MM.1S (cell line): ENCODE data around the gene MED7.

Experiments
- DNase-seq: peaks from one replicate; pipeline ENCODE4 v3.0.0-alpha.2; 2015
- H2AFZ ChIP-seq: fragments of 300-600 bp; sonication (generic); 2 replicates; pipeline ENCODE4 v1.6.0; 2016; ENCODE audit warnings: antibody characterized with exemption, low read length
- H3F3A ChIP-seq: fragments of 300-600 bp; sonication (generic); 2 replicates; pipeline ENCODE4 v1.6.1; 2016; ENCODE audit warnings: mild to moderate bottlenecking, antibody characterized with exemption, low read length, moderate library complexity, mixed read lengths; ENCODE audit not compliant: insufficient read depth
- H3K27ac ChIP-seq: fragments of 300-600 bp; sonication (generic); 2 replicates; pipeline ENCODE4 v1.5.1; 2016; ENCODE audit warnings: mild to moderate bottlenecking, low read length
- H3K27me3 ChIP-seq: fragments of 300-600 bp; sonication (generic); replicated peaks from 2 replicates; pipeline ENCODE4 v1.6.0; 2016; ENCODE audit warnings: low read length; ENCODE audit not compliant: insufficient read depth
- H3K36me3 ChIP-seq: fragments of 300-600 bp; sonication (generic); replicated peaks from 2 replicates; pipeline ENCODE4 v1.6.1; 2016; ENCODE audit warnings: mild to moderate bottlenecking, low read length, mixed read lengths; ENCODE audit not compliant: insufficient read depth
- H3K4me1 ChIP-seq: fragments of 300-600 bp; sonication (generic); 2 replicates; pipeline ENCODE4 v1.6.1; 2016; ENCODE audit warnings: low read length, mixed read lengths
- H3K4me2 ChIP-seq: fragments of 300-600 bp; sonication (generic); 2 replicates; pipeline ENCODE4 v1.6.0; 2016; ENCODE audit warnings: low read depth, low read length
- H3K4me3 ChIP-seq: fragments of 300-600 bp; sonication (generic); 2 replicates; pipeline ENCODE4 v1.5.1; 2016; ENCODE audit warnings: low read length, mixed read lengths
- H3K79me2 ChIP-seq: fragments of 300-600 bp; sonication (generic); 2 replicates; pipeline ENCODE4 v1.6.1; 2016; ENCODE audit warnings: mixed run types, low read length, mixed read lengths
- H3K9ac ChIP-seq: fragments of 300-600 bp; sonication (generic); 2 replicates; pipeline ENCODE4 v1.6.1; 2016; ENCODE audit warnings: low read length, mixed read lengths
- H3K9me2 ChIP-seq: fragments of 300-600 bp; sonication (generic); replicated peaks from 2 replicates; pipeline ENCODE4 v1.6.1; 2016; ENCODE audit warnings: mild to moderate bottlenecking, low read length, mixed read lengths; ENCODE audit not compliant: insufficient read depth
- H3K9me3 ChIP-seq: fragments of 300-600 bp; sonication (generic); replicated peaks from 2 replicates; pipeline ENCODE4 v1.6.1; 2016; ENCODE audit warnings: mild to moderate bottlenecking, low read length, mixed read lengths; ENCODE audit not compliant: insufficient read depth
- H4K20me1 ChIP-seq: fragments of 300-600 bp; sonication (generic); 2 replicates; pipeline ENCODE4 v1.6.1; 2016; ENCODE audit warnings: mild to moderate bottlenecking, low read length, moderate library complexity, mixed read lengths; ENCODE audit not compliant: insufficient read depth
- CTCF ChIP-seq: fragments of 300-600 bp; sonication (generic); IDR thresholded peaks from 2 replicates; pipeline ENCODE4 v1.5.1; 2016; ENCODE audit warnings: antibody characterized with exemption, low read length, mixed read lengths
- EZH2 ChIP-seq: fragments of 300-600 bp; sonication (generic); optimal IDR thresholded peaks from 2 replicates; pipeline ENCODE3; 2017; ENCODE audit warnings: low read depth, mild to moderate bottlenecking, antibody characterized with exemption, low read length, mixed read lengths
- EZH2phosphoT487 ChIP-seq: fragments of 300-600 bp; sonication (generic); IDR thresholded peaks from 2 replicates; pipeline ENCODE4 v1.6.1; 2018; ENCODE audit warnings: antibody characterized with exemption, low read length

The MED7 gene

GRCh38 chr5:157165261-157165660, 22.6 kb upstream of the MED7 start:
- Histone ChIP-seq H3K27ac (no peak overlapping the region), H3K4me2 (no peak overlapping the region), H3K79me2 (no peaks in the 10 kb centered on the region), H3K4me3 (no peak overlapping the region), H3F3A (peaks cover 11% of the 10 kb centered on the region), H2AFZ (no peak overlapping the region), H4K20me1 (no peaks in the 10 kb centered on the region), H3K27me3 (no peaks in the 10 kb centered on the region), H3K9ac (no peak overlapping the region), H3K9me3 (no peaks in the 10 kb centered on the region), H3K36me3 (no peaks in the 10 kb centered on the region), H3K4me1 (peaks cover 25% of the 10 kb centered on the region), H3K9me2 (no peaks in the 10 kb centered on the region)
- TF ChIP-seq EZH2phosphoT487, result no peak
- TF ChIP-seq EZH2, result no peak
- TF ChIP-seq CTCF, result no peak
- DNase-seq, result no peak

GRCh38 chr5:157164521-157164920, 21.9 kb upstream of the MED7 start:
- Histone ChIP-seq H3K9me3 (no peaks in the 10 kb centered on the region), H3K79me2 (no peaks in the 10 kb centered on the region), H3K27me3 (no peaks in the 10 kb centered on the region), H3F3A (peaks cover 11% of the 10 kb centered on the region), H2AFZ (no peak overlapping the region), H3K9me2 (no peaks in the 10 kb centered on the region), H3K36me3 (no peaks in the 10 kb centered on the region), H3K4me1 (peaks cover 25% of the 10 kb centered on the region), H3K4me3 (no peak overlapping the region), H3K4me2 (no peak overlapping the region), H3K27ac (no peak overlapping the region), H4K20me1 (no peaks in the 10 kb centered on the region), H3K9ac (no peak overlapping the region)
- TF ChIP-seq EZH2 (no peak), EZH2phosphoT487 (no peak), CTCF (no peak)
- no peak for DNase-seq

GRCh38 chr5:157162919-157163510, 20.4 kb upstream of the MED7 start:
- no peak for DNase-seq

More at GRCh38 chr5:157162919-157163510, 20.4 kb upstream of the MED7 start:
- Histone ChIP-seq H3K36me3 (no peaks in the 10 kb centered on the region), H3K4me2 (no peak overlapping the region), H3K4me1 (peaks cover 20% of the 10 kb centered on the region), H3F3A (peaks cover 11% of the 10 kb centered on the region), H3K4me3 (no peak overlapping the region), H3K9me3 (no peaks in the 10 kb centered on the region), H3K9me2 (no peaks in the 10 kb centered on the region), H3K79me2 (no peaks in the 10 kb centered on the region), H3K9ac (no peak overlapping the region), H4K20me1 (no peaks in the 10 kb centered on the region), H3K27ac (no peak overlapping the region), H2AFZ (no peak overlapping the region), H3K27me3 (no peaks in the 10 kb centered on the region)
- TF ChIP-seq EZH2phosphoT487 (no peak), CTCF (no peak), EZH2 (no peak)
